Karpas-422 (cell line): ENCODE data around the gene PRKCB. TPM values are rescaled to one million over a fixed set of nuclear protein-coding genes. Genes with fewer than 3 reads are reported as not detected.

ENCODE experiments used
- DNase-seq: peaks from one replicate; pipeline ENCODE4 v3.0.0-alpha.2; 2015
- H2AFZ ChIP-seq: fragments of 200-600 bp; sonication (generic); 2 replicates; pipeline ENCODE4 v1.6.1; 2014; ENCODE audit warnings: antibody characterized with exemption, low read length, mixed read lengths
- H3K27ac ChIP-seq: fragments of 200-600 bp; sonication (generic); 2 replicates; pipeline ENCODE4 v1.5.1; 2014; ENCODE audit warnings: mild to moderate bottlenecking, low read length, moderate library complexity
- H3K27me3 ChIP-seq: fragments of 200-600 bp; sonication (generic); 2 replicates; pipeline ENCODE4 v1.6.1; 2014; ENCODE audit warnings: low read length, mixed read lengths
- H3K36me3 ChIP-seq: fragments of 200-600 bp; sonication (generic); 2 replicates; pipeline ENCODE4 v1.6.1; 2014; ENCODE audit warnings: low read length, mixed read lengths; ENCODE audit not compliant: insufficient read depth
- H3K4me1 ChIP-seq: fragments of 200-600 bp; sonication (generic); 2 replicates; pipeline ENCODE4 v1.6.1; 2014; ENCODE audit warnings: mild to moderate bottlenecking, low read length, mixed read lengths
- H3K4me2 ChIP-seq: fragments of 200-600 bp; sonication (generic); 2 replicates; pipeline ENCODE4 v1.6.1; 2014; ENCODE audit warnings: low read length, low read depth, mild to moderate bottlenecking; ENCODE audit not compliant: poor library complexity, severe bottlenecking
- H3K4me3 ChIP-seq: fragments of 200-600 bp; sonication (generic); 2 replicates; pipeline ENCODE4 v1.5.1; 2014; ENCODE audit warnings: mild to moderate bottlenecking, antibody characterized with exemption, low read length, mixed read lengths
- H3K79me2 ChIP-seq: fragments of 200-600 bp; sonication (generic); 2 replicates; pipeline ENCODE4 v1.6.1; 2014; ENCODE audit warnings: mild to moderate bottlenecking, low read length, mixed read lengths
- H3K9ac ChIP-seq: fragments of 200-600 bp; sonication (generic); 2 replicates; pipeline ENCODE4 v1.6.0; 2014; ENCODE audit warnings: low read length
- H3K9me2 ChIP-seq: fragments of 200-600 bp; sonication (generic), shearing (Covaris generic); replicated peaks from 2 replicates; pipeline ENCODE4 v1.6.0; 2014; ENCODE audit warnings: mild to moderate bottlenecking, low read length, moderate library complexity; ENCODE audit not compliant: insufficient read depth
- H3K9me3 ChIP-seq: fragments of 300-700, 200-600 bp; sonication (generic); 2 replicates; pipeline ENCODE4 v1.6.1; 2014; ENCODE audit warnings: low read length, mixed read lengths
- H4K20me1 ChIP-seq: fragments of 200-600 bp; sonication (generic); 2 replicates; pipeline ENCODE4 v1.6.1; 2014; ENCODE audit warnings: mild to moderate bottlenecking, antibody characterized with exemption, low read length, low read depth; ENCODE audit not compliant: insufficient read depth
- total RNA-seq: library from RNA; depleted of rRNA; stranded (reverse); fragments of >200 nt; shearing (Covaris generic); gene quantifications from 2 replicates; pipeline ENCODE4 v1.2.3, GENCODE V29; 2014; ENCODE audit warnings: low replicate concordance

PRKCB gene
- total RNA-seq, 1 experiment from 2014 or later = 21.7 TPM

- no peak overlapping the region for H3K4me3 ChIP-seq
- H3K9ac ChIP-seq = no peak overlapping the region
- no peaks in the 10 kb centered on the region for H3K27me3 ChIP-seq
- no peak for DNase-seq
- H4K20me1 ChIP-seq = no peaks in the 10 kb centered on the region
- no peak overlapping the region for H3K4me2 ChIP-seq
- H3K27ac ChIP-seq = no peak overlapping the region
- H3K9me2 ChIP-seq = no peaks in the 10 kb centered on the region
- H3K79me2 ChIP-seq = no peaks in the 10 kb centered on the region
- no peaks in the 10 kb centered on the region for H3K36me3 ChIP-seq
- no peaks in the 10 kb centered on the region for H3K4me1 ChIP-seq
- H3K9me3 ChIP-seq = no peaks in the 10 kb centered on the region
- H2AFZ ChIP-seq = no peak overlapping the region
Observed at GRCh38 chr16:24188021-24188542, 352.3 kb downstream of the PRKCB start.

GRCh38 chr16:24188751-24189318 lies 353.1 kb downstream of the PRKCB start:
- H3K4me2 ChIP-seq = no peak overlapping the region
- H3K79me2 ChIP-seq = no peaks in the 10 kb centered on the region
- no peaks in the 10 kb centered on the region for H3K27me3 ChIP-seq
- no peaks in the 10 kb centered on the region for H3K4me1 ChIP-seq
- H3K4me3 ChIP-seq = no peak overlapping the region
- no peak overlapping the region for H3K27ac ChIP-seq
- no peaks in the 10 kb centered on the region for H4K20me1 ChIP-seq
- H3K9ac ChIP-seq = no peak overlapping the region
- no peak for DNase-seq
- H3K9me2 ChIP-seq = no peaks in the 10 kb centered on the region
- no peaks in the 10 kb centered on the region for H3K9me3 ChIP-seq
- no peaks in the 10 kb centered on the region for H3K36me3 ChIP-seq
- H2AFZ ChIP-seq = no peak overlapping the region

DNA sequence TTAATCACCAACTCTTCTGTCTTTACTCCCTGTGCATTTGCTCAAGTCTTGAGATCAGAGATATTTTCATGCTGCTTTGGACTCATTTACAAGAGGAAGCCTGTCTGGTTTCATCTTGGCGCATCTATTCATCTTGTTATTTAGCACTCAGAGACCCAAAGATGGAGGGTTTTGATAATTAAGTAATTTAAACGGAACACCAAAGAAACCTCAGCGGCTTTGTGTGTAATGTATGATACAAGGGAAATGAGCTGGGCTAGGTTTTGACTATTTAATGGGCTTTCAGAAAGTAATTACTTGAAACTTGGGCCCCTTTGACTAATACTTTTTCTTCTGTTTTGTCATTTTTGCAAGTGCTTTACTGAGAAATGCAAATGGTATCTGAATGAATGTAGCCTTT lies 354.2 kb downstream of the PRKCB start:
- Histone ChIP-seq H3K4me1 (no peaks in the 10 kb centered on the region), H3K79me2 (no peaks in the 10 kb centered on the region), H3K9me2 (no peaks in the 10 kb centered on the region), H3K4me2 (no peak overlapping the region), H3K36me3 (no peaks in the 10 kb centered on the region), H4K20me1 (no peaks in the 10 kb centered on the region), H3K9ac (no peak overlapping the region), H3K4me3 (no peak overlapping the region), H3K27me3 (no peaks in the 10 kb centered on the region), H2AFZ (no peak overlapping the region), H3K9me3 (no peaks in the 10 kb centered on the region), H3K27ac (no peak overlapping the region)
- no peak for DNase-seq

- DNase-seq = no peak
- H3K36me3 ChIP-seq = no peaks in the 10 kb centered on the region
- H3K79me2 ChIP-seq = no peaks in the 10 kb centered on the region
- no peak overlapping the region for H3K9ac ChIP-seq
- no peaks in the 10 kb centered on the region for H3K9me3 ChIP-seq
- no peak overlapping the region for H2AFZ ChIP-seq
- H3K27me3 ChIP-seq = no peaks in the 10 kb centered on the region
- H3K4me3 ChIP-seq = no peak overlapping the region
- H3K4me1 ChIP-seq = no peaks in the 10 kb centered on the region
- no peaks in the 10 kb centered on the region for H3K9me2 ChIP-seq
- no peaks in the 10 kb centered on the region for H4K20me1 ChIP-seq
- H3K27ac ChIP-seq = no peak overlapping the region
- H3K4me2 ChIP-seq = no peak overlapping the region
Observed at GRCh38 chr16:24191876-24192402, 356.2 kb downstream of the PRKCB start.

GRCh38 chr16:24195221-24195620 lies 359.4 kb downstream of the PRKCB start:
- H3K27ac ChIP-seq = no peak overlapping the region
- no peaks in the 10 kb centered on the region for H3K27me3 ChIP-seq
- no peak overlapping the region for H3K4me2 ChIP-seq
- H3K4me1 ChIP-seq = no peaks in the 10 kb centered on the region
- H3K9me3 ChIP-seq = no peaks in the 10 kb centered on the region
- H2AFZ ChIP-seq = no peak overlapping the region
- H3K4me3 ChIP-seq = no peak overlapping the region
- no peaks in the 10 kb centered on the region for H3K36me3 ChIP-seq
- no peak for DNase-seq
- no peak overlapping the region for H3K9ac ChIP-seq
- no peaks in the 10 kb centered on the region for H3K79me2 ChIP-seq
- H4K20me1 ChIP-seq = no peaks in the 10 kb centered on the region
- no peaks in the 10 kb centered on the region for H3K9me2 ChIP-seq

DNA sequence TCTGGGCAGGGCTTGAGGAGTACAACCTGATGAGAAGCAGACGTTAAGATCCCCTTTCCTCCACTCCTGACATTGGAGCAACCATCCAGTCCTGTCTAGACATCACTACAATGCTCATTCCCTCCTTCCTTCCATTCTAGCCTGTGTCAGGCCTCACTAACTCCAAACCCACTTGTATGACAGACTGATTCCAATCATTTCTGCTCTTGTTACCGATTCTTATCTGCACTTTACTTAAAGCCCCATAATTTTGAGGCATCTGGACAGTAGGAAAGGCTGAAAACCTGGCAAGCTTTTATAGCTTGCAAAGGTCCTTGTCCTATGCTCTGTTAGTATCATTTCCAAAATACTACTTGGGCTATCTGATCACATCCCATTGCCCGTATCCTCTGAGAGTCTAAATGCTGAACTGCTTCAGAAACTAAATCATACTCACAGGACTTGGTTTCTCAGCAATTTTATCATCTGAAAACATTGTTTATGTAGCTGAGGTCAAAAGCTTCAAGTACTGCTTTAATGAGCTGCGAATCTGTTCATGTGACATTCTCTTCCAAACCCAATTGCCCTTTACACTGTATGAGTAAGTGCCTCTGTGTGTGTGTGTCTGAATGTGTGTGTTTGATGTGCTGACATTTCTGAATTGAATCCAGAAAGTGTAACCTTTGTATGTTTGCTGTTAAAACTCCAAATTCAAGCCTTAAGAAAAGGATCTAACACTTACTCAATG lies 363.2 kb downstream of the PRKCB start:
- no peaks in the 10 kb centered on the region for H3K36me3 ChIP-seq
- no peaks in the 10 kb centered on the region for H3K27me3 ChIP-seq
- H3K27ac ChIP-seq = no peak overlapping the region
- no peak overlapping the region for H3K4me3 ChIP-seq
- no peak overlapping the region for H3K4me2 ChIP-seq
- H4K20me1 ChIP-seq = no peaks in the 10 kb centered on the region
- no peak overlapping the region for H2AFZ ChIP-seq
- DNase-seq = no peak
- H3K9me2 ChIP-seq = no peaks in the 10 kb centered on the region
- H3K9ac ChIP-seq = no peak overlapping the region
- no peaks in the 10 kb centered on the region for H3K9me3 ChIP-seq
- H3K4me1 ChIP-seq = no peaks in the 10 kb centered on the region
- H3K79me2 ChIP-seq = no peaks in the 10 kb centered on the region

GRCh38 chr16:24203675-24204074 lies 367.9 kb downstream of the PRKCB start:
- no peak overlapping the region for H3K4me3 ChIP-seq
- H3K79me2 ChIP-seq = no peaks in the 10 kb centered on the region
- H4K20me1 ChIP-seq = no peaks in the 10 kb centered on the region
- no peaks in the 10 kb centered on the region for H3K9me3 ChIP-seq
- H3K4me2 ChIP-seq = no peak overlapping the region
- H3K27ac ChIP-seq = no peak overlapping the region
- no peaks in the 10 kb centered on the region for H3K27me3 ChIP-seq
- H2AFZ ChIP-seq = no peak overlapping the region
- H3K9me2 ChIP-seq = no peaks in the 10 kb centered on the region
- H3K4me1 ChIP-seq = no peaks in the 10 kb centered on the region
- H3K36me3 ChIP-seq = no peaks in the 10 kb centered on the region
- DNase-seq = no peak
- H3K9ac ChIP-seq = no peak overlapping the region

DNA sequence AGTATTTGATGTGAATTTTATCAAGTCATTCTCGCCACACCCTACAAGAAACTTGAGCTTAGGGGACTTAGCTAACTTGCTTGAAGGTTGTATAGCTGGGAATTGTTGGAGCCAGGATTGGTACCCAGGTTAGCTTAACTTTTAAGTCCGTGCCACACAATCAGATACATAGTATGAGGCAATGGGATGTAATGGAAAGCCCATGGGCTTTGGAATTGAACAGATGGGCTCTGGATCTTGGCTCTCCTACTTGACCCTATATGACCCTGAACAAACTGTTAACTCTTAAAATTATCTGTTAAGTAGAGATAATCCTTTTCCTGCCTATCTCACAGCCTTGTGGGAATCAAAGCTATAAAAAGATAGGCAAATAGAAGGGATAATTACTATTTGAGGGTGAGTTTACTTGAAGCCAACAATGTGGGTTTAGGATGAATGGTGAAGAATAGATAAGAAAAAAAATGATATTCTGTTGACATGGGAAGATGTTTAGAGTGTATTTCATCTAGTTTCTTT lies 368.4 kb downstream of the PRKCB start:
- Histone ChIP-seq H3K9ac (no peak overlapping the region), H2AFZ (no peak overlapping the region), H3K79me2 (no peaks in the 10 kb centered on the region), H3K9me3 (no peaks in the 10 kb centered on the region), H3K36me3 (no peaks in the 10 kb centered on the region), H4K20me1 (no peaks in the 10 kb centered on the region), H3K4me1 (no peaks in the 10 kb centered on the region), H3K4me2 (no peak overlapping the region), H3K27me3 (no peaks in the 10 kb centered on the region), H3K4me3 (no peak overlapping the region), H3K27ac (no peak overlapping the region), H3K9me2 (no peaks in the 10 kb centered on the region)
- no peak for DNase-seq
